ENCODE results near the gene SLC22A12.

DNA sequence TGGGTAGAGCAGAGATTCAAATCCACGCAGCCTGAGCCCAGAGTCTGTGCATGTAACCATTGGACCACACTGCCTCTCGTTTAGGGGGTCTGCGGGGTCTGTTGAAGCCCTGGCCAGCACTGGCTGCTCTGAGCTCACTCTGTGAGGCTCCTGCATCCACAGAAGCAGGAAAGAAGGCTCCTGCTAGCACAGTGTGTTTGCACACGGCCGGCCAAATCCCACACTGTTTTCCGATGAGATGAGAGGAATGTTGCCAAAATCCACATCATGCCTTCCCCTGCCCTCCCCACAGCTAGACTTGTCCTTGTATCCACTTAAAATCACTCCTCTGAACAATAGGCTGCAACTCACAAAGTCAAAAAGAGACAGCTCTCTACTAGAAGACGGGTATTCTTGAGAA lies 10.6 kb upstream of the SLC22A12 start:
- TF ChIP-seq, protein P1, sequence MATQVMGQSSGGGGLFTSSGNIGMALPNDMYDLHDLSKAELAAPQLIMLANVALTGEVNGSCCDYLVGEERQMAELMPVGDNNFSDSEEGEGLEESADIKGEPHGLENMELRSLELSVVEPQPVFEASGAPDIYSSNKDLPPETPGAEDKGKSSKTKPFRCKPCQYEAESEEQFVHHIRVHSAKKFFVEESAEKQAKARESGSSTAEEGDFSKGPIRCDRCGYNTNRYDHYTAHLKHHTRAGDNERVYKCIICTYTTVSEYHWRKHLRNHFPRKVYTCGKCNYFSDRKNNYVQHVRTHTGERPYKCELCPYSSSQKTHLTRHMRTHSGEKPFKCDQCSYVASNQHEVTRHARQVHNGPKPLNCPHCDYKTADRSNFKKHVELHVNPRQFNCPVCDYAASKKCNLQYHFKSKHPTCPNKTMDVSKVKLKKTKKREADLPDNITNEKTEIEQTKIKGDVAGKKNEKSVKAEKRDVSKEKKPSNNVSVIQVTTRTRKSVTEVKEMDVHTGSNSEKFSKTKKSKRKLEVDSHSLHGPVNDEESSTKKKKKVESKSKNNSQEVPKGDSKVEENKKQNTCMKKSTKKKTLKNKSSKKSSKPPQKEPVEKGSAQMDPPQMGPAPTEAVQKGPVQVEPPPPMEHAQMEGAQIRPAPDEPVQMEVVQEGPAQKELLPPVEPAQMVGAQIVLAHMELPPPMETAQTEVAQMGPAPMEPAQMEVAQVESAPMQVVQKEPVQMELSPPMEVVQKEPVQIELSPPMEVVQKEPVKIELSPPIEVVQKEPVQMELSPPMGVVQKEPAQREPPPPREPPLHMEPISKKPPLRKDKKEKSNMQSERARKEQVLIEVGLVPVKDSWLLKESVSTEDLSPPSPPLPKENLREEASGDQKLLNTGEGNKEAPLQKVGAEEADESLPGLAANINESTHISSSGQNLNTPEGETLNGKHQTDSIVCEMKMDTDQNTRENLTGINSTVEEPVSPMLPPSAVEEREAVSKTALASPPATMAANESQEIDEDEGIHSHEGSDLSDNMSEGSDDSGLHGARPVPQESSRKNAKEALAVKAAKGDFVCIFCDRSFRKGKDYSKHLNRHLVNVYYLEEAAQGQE (IDR thresholded peaks at IDR 0.05; ENCODE audit: low read depth) = no peak
- TF ChIP-seq EP300 (IDR thresholded peaks at IDR 0.05; ENCODE audit: borderline replicate concordance) = no peak
